ENCODE data around the gene GMCL2.

GMCL2 gene

GRCh38 chr5:178136990-178137389, 50.2 kb downstream of the GMCL2 start:
- no peak for DNase-seq

Data from activated naive CD4-positive, alpha-beta T cell treated with anti-CD3 and anti-CD28 coated beads, Interleukin-2, amount 50 U/mL, for 16 hours (primary cell).